HG03442 (cell line): Measurements from ENCODE around the gene GSTCD.

ENCODE experiments used
- ATAC-seq: cut with Tn5 transposase; IDR thresholded peaks from one replicate; pipeline ENCODE4 v1.9.1; 2021; ENCODE audit warnings: mild to moderate bottlenecking, moderate library complexity; ENCODE audit not compliant: unreplicated experiment

Gene GSTCD

DNA sequence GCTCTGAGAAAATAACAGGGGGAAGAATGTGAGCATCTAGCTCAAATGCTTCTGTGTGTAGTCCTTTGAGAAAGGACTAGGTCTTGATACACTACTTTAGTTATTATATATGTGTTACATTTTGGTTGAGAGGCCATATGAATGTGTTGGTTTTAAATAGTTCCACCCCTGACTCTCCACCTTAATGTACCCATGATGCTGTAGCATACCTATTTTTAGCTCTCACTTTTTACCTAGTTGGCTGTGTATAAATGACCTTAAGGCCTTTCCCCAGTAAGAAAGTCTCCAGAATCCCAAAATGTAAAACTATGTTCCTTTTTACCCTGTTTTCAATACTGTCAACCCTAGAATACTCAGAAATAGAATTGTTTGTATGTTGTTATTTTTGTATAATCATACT, 166.6 kb downstream of the GSTCD start:
- no peak for ATAC-seq

DNA sequence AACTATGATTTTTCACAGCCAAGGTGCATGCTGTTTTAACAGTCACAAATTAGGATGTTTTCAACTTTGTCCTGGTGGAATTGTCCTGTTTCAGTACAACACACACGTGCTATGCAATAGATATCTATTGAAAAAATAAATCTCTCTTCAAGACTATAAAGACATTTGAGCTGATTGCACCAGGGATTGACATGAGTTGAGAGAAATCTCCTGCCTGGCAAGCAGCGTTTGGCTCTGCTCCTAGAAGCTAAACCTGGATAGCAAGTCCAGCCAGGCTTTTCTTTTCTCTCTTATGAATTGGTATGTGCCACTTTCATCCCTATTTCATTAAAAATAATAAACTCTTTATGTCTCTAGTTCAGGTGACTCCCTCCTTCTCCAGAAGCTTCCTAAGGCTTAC, 170.1 kb downstream of the GSTCD start:
- ATAC-seq, result no peak

- no peak for ATAC-seq
Measured at GRCh38 chr4:105887508-105887907, 178.9 kb downstream of the GSTCD start.

DNA sequence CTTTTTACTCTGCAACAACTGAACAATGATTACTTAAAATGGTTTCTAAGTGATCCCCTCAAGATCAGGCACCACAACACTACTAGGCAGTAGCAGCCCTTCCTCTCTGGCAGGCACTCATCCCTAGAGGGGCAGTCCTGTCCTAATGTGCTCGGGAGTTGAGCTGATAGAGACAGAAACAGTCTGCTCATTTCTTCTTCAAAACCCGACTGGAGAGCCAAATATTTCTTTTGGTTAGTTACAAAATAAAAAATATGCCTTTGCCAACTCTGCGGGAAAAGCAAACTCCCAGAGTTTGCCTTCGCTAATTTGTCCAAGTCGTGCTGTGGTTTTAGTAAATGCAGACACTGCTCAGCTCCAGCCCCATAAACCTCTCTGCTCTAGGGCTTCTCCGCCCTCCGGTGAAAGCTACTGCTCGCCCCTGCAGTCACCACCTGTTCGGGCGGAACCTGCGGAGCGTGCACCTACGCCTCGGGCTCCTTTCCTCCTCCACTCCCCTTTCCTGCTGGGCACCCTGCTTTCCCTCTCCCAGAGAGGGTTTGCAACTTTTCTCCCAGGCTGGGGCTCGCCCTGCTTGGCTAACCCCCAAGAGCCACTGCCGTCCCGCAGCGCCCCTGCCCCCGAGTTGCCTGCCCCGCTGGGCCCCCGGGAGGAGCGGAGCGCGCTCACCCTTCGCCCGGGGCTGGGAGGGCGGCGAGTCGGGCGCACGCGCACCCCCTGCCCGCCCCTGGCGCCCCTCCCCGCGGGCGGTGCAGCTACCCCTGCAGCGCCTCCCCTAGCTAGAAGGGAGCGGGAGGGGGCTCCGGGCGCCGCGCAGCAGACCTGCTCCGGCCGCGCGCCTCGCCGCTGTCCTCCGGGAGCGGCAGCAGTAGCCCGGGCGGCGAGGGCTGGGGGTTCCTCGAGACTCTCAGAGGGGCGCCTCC, 186.3 kb downstream of the GSTCD start, which contains the start of gene NPNT:
TSS of gene NPNT (plus strand) at position 812 of the 923 bp plus-strand sequence. CDS start 182 bp downstream, outside the sequence.
- peak; percentile 31 for ATAC-seq

- ATAC-seq, result peak; percentile 47
Measured at GRCh38 chr4:105895583-105896460, 187.2 kb downstream of the GSTCD start.

- peak; percentile 4 for ATAC-seq
Measured at GRCh38 chr4:105896461-105896942, 187.9 kb downstream of the GSTCD start.
